HG02759 (cell line): ENCODE data around the gene MOB1A.
A peak's percentile ranks its signal among the peaks of the same experiment; 100 is the strongest.
"Not testable (repeated sequence)": the region's sequence is repeated elsewhere in the genome, so short reads cannot be mapped to it uniquely, and the experiment has no call there.

Source experiments
- ATAC-seq: cut with Tn5 transposase; IDR thresholded peaks from one replicate; pipeline ENCODE4 v1.9.1; 2021; ENCODE audit warnings: mild to moderate bottlenecking, moderate library complexity; ENCODE audit not compliant: unreplicated experiment

MOB1A gene

DNA sequence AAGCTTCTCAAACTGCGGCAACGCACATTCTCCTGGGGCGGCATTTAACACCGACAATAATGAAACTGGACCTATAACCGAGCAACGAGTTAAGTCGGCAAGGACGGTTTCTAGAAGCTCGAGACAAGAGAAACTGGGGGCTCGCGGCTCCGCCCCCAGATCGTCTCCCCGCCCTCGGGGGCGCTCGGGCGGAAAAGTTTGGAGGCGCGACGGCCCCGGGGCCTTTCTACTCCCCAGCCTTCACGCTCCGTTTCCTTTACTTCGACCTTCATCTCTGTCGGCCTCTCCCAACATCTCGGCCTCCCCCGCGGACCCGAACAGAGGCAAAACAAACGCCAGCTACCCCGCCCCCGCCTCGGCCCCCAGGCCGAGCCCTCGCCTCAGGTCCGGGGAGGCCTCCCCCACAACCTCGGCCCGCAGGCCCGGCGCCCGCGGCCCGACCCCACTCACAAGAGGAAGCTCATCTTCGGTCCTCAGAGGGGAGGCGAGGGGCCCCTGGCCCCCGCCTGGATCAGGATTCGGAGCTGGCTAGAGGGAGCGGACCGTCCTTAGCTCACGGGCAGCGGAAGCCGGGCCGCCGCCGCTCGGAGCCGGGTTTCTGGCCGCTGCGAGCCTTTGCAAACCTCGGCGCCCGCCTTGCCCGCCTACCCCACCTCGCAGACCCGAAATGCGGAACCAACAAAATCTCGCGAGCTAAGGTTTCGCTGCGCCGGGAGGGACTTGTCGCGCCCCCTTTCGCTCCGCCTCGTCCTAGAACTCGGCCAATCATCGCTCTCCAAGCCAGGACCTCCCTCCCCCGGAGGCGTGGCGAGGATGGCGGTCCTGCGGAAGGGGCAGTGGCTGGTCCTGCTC is at the start of gene MOB1A:
Gene MOB1A (minus strand): TSS at position 669 of the 852 bp plus-strand sequence. CDS start 205 bp downstream, at position 464.
- ATAC-seq = peak; percentile 79

DNA sequence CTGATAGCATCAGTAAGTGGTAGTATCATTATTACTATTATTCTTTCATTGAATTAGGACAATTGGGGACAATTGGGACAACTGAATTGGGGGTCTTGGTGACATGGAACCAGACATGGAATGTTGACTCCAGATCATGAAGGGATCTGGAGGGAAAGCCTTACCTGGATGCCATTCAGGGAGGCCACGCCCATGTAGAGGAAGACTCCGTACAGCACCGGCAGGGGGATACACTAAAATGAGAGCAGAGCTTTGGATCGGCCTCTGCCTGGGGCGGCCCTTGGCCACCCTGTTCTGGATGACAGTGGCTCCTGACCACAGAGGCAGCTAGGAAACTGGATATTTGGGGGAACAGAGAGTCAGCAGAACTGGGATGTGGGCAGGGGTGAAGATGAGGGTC is 49.0 kb upstream of the MOB1A start:
- ATAC-seq = no peak

DNA sequence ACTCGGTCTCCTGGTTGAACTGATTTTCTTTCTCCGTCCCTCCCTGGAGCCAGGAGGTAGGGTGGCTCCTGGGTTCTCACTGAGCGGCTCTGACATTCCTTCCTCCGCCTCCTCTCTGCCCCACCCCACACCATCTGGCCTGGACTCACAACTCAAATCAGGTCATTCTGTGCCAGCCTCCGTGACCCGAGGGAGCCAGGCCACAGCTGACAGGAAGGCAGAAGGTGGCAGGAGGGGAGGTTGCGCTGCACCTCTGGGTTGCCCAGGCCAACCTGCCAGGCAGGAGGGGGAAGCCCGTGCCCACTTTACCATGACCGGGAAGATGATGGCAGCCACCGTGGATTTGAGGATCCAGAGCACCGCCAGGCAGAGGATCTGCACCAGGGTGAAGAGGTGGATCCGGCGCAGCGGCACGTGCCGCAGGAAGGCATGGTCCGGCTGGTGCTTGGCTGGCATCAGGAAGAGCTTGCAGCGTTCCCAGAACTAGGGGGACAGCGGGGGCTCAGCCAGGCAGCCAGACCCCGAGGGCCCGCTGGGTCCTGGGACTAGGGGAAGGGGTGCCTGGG is 48.1 kb upstream of the MOB1A start:
- no peak for ATAC-seq

DNA sequence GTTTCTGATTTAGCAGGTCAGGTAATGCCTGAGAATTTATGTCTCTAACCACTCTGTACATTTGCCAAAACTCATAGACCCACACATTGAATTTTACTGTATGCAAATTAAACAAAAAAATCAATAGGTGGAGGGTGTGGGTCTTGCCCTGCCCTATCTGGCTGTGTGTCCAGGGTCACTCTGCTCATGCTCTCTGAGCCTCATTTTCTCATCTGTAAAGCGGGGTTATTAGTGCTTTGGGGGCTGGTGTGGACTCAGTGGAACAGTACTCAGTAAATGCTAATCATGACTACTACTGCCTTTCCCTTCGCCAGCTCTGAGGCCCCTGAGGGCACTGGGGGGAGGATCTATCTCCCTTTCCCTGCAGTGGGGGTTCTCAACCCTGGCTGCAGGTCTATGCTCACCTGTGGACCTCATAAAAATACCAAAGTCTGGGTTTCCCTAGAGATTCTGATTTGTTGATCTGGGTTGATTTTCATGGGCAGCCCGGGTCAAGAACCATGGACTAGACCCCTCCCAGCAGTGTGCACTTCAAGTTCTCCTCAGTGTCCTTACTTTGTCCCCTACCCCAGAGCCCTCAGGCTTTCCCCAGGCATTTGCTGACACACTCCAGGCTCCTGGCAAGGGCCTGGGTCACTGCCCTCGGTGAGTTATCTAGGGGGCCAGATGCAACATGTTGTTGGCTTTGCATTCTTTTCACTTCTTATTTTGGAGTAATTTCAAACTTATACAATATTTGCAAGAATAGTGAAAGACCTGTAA is 47.2 kb upstream of the MOB1A start:
- no peak for ATAC-seq

DNA sequence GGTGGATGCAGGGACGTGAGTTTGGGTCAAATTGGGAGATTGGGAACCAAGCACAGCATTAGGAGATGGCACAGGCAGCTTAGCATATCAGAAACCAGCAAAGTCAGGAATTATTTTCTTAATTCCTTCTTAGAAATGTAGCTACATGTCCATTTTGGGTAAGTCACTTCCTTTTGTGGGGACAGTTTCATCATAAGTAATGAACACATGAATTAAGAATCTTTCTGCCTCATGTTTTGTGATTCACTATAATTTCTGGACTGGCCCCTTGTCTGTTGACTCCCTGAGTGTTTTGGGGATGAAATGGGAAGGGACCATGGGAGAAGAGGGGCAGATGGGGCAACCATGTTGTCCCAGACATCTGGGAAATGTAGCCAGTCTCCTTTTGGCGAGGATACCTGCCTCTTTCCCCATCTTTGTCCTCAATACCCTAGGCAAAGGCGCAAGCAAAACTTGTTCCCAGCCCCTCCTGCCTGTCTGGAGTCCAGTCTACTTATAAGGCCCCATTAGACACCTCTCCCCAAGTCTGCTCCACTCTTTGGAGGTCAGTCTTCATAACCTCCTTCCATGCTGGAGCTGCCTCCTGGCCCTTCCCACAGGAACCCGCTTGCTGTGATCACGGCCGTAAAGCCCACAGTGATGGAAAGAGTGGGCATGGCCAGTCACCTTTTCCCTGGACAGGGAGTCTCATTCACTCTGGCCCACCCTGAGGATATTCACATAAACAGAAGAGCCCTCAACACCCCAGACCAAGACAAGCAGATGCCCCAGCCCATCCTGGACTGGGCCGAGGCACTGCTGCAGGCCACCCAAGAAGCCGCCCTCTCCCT is 45.5 kb upstream of the MOB1A start:
- no peak for ATAC-seq

DNA sequence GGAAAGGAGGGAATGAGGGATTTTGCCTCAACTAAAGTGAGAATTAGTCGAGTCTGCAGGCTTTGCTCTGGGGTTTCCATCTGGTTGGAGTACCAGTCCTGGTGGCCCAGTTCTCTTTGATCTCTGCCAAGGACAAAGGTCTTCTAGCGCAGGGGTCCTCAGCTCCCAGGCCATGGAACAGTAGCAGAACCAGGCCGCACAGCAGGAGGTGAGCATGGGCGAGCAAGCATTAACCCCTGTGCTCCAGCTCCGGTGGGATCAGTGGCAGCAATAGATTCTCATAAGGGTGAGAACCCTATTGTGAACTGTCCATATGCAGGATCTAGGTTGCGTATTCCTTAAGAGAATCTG is 43.6 kb upstream of the MOB1A start:
- no peak for ATAC-seq

DNA sequence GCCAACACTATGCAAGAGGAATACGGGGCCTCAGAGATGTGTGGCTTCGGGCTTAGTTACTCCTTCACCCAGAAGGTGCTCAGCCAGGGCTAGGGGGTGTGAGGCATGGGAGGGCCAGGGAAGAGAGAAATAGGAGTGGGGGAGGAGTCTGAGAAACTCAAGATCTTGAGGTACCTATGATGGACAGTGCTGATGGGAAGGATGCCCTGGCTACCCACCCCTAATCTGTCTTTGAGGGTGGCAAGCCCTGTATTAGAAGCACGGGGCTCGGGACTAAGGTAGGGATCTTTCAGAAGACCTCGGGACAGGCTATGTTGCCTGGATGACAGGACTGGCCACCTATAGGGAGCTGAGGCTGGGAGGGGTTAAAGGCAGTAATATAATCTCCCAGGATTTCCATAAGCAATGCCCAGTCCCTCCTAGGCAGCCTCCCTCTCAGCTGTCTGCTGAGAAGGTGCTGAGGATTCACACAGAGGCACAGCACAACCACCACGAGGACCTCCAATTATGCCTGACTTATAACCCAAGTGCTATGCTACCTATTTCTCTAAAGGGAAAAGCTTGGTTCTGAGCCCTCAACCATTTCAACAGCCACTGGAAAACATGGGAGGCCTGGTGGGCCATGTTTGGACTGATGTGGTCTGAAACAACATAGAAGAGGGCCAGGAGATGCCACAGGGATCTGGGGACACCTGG is 43.1 kb upstream of the MOB1A start:
- no peak for ATAC-seq

DNA sequence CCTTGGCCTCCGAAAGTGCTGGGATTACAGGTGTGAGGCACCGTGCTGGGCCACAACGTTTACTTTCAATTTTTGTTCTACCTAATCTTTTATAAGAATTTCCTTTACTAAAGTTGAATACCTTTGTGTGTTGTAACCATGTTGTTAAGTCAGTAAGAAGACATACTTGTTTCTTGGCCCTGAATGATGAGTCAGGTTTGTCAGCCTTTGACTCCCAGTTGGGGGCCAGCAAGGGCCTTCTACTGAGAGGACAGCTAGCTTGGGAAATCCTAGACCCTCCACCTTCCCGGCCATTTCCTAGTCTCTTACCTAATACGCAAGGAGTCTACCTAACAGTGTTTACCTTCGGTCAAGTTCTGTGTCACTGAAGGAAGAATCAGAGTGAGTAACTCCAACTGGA is 42.4 kb upstream of the MOB1A start:
- no peak for ATAC-seq

DNA sequence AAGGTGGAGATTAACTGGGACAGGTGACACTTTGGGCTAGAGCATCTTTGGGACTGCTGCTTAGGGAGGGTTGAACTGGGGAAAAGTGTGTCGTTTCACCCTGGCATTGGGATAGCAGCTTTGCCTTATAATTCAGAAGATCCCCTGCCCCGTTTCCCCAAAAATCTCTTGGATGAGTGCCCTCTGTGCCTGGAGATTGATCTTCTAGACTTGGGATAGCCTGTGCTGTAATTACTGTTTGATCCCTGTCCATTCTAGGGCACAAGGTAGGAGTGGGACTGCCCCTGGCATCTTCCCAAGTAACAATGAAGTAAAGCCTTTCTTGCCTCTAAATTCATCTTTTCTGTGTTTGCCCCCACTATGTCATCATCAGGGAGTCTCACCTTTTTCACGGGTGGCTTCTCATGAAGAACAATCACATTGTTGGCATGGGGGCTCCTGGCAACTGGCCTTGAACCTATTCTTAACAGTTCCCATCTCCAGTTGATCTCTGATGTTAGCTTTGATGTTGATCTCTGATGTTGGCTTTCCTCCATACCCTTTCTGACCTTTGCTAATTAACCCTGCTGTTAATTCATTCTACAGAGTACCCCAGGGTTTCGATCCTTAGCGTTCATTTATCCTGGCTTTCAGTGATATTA is 41.3 kb upstream of the MOB1A start:
- ATAC-seq = no peak

DNA sequence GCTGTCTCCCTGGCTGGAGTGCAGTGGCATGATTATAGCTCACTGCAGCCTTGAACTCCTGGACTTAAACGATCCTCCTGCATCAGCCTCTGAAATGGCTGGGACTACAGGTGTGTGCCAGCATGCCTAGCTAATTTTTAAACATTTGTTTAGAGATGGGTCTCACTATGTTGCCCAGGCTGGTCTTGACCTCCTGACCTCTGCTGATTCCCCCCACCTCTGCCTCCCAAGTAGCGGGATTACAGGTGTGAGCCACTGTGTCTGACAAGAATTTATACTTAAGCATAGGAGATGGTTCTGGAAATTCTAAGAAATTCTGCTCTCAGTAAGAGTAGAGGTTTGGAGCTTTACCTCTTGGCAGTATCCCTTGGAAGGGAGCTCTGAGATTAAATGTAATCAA is 38.0 kb upstream of the MOB1A start:
- ATAC-seq = no peak

DNA sequence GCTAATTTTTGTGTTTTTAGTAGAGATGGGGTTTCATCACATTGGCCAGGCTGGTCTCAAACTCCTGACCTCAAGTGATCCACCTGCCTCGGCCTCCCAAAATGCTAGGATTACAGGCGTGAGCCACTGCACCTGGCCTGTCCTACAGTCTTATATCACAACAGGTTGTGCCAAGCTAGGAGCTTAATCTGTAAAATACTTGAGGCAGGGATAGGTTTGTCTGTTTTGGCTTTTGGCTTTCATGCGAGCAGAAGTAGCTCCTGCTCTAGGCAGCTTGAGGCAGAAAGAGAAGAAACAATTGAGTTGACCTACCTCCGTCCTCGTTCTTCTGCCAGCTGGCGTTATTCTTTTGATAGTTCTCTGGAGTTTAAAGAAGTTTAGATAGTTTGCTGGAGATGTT is 37.1 kb upstream of the MOB1A start:
- ATAC-seq = not testable (repeated sequence)

DNA sequence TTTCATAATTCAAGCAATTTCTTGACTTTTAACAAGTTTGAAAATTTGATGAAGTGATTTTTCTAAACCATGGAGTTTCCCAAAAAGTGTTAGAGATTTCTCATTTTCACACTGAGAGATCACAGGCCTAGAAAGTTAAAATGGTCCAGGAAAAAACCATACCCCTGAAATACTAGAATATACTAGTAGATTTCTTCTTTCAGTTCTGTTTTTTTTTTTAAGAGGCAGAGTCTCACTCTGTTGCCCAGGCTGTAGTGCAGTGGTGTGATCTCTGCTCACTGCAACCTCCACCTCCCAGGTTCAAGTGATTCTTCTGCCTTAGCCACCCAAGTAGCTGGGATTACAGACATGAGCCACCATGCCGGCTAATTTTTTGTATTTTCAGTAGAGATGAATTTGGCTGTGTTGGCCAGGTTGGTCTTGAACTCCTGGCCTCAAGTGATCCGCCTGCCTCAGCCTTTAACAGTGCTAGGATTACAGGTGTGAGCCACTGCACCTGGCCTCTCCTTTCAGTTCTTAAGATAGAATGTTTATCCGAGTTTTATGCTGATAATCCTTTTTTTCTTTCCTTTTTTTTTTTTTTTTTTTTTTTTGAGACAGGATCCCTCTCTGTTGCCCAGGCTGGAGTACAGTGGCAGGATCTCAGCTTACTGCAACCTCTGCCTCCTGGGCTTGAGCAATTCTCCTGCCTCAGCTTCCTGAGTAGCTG is 34.2 kb upstream of the MOB1A start:
- no peak for ATAC-seq

DNA sequence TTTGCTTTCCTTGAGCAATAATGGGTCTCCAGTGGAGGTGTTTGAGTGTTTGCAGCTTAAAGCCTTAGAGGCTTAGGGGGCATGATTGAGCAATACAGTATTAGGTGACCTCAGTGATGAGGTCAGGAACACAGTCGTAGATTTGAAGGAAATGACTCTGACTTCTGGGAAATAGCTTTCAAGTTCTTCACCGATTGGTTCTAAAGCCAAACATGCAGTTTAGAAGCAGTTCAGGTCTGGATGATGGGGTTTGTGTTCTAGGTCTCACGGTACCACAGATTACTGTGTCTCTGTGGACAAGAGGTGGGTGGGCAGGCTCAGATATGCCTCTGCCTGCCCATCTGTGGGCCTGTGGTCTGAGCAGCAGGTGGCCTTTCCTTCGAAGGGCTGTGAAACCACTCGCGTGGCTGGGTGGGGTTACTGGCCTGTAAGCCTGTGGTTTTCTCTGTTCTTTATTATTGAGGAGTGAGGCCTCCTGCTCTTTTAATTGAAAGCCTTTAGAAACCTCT is 27.6 kb upstream of the MOB1A start:
- peak; percentile 74 for ATAC-seq

DNA sequence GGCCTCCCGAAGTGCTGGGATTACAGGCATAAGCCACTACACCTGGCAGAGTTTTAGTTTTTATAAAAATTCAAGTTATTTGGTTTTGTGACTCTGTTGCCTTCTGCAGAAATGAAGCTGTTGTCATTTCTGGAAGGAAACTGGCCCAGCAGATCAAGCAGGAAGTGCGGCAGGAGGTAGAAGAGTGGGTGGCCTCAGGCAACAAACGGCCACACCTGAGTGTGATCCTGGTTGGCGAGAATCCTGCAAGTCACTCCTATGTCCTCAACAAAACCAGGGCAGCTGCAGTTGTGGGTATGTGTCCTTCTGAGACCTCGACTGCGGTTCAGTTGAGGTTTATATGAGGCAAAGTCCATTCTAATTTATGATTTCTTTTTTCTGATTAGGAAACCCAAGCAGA is 26.9 kb upstream of the MOB1A start:
- ATAC-seq = peak; percentile 31

DNA sequence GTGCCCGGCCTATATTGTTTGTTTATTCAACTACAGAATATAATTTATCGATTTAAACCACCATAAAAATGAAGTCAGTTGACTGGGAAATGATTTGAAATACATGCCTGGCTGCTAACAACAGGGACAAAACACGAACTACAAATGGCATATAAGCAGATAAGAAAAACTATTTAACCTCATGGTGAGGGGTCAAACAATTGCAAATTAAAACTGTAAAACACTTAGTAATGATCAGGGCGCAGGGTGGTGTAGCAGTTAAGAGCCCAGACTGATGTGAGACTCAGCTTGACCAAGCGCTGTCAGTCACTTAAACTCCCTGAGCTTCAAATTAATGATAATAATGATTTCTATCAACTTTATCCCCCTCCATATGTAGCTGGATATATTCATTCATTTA is 26.4 kb upstream of the MOB1A start:
- ATAC-seq = no peak

DNA sequence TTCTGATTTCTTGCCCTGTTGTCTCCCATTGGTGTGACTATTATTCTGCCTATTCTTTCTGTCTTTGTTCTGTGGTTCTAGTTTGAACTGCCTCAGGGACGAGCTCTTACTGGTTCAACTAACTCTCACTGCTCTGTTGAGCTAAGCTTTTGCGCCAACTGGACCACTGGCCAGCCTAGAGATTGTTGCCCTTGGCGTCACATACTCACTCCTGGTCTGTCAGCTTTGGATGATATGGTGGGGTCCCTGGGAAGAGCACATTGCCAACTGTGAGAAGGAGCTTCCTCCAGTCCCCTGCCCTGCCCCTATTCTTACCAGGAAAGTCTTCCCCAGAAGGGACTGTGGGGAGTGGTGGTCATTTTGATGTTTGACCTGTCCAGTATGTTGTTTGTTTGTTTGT is 25.8 kb upstream of the MOB1A start:
- no peak for ATAC-seq

DNA sequence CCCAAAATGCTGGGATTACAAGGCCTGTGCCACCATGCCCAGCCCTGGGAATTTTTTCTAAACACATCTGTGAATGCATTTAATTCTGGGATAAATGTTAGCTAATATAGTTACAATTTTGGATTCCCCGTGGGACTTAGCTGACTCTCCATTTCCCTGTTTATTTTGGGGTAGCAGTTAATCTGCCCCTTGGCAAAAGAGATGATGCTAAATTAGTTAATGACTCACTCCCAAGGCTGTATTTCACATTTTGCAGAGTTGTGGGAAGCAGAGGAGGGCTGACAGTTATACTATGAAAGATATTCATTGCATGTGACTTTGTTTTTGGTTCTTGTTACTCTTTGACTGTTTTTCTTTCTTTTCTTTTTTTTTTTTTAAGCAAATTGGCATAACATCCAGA is 22.9 kb upstream of the MOB1A start:
- ATAC-seq = no peak

DNA sequence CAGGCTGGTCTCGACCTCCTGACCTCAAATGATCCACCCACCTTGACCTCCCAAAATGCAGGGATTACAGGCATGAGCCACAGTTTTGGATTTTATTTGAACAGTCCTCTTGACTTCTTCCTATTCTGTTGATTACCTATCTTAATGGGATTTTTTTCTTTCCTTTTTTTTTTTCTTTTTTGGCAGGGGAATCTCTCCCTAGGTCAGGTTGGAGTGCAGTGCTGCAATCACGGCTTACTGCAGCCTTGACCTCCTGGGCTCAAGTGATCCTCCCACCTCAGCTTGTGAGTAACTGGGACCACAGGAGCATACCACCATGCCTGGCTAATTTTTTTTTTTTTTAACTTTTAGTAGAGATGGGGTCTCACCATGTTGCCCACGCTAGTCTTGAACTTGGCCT is 22.5 kb upstream of the MOB1A start:
- no peak for ATAC-seq

DNA sequence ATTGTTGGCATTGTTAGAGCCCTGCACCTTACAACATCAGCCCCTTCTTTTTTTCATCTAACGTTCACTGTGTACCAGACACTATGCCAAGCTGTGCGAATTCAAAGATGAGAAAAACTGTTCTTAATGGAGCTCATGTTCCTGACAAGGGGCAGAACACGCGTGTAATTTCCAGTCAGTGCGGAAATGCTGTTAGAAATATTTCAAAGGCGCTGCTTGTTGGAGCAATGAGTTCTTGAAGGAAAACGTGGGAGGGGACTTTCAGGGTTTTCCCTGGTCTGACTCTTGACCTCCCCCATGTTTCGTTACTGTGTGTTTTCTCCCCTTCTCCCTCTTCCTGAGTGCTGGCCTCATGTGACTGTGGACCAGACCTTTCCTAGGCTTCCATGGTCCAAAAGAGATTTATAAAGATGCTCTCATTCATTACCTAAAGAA is 21.2 kb upstream of the MOB1A start:
- ATAC-seq = no peak
